Endothelial cell of umbilical vein (primary cell): ENCODE results near the gene RPL38. TPM values are rescaled to one million over a fixed set of nuclear protein-coding genes. Genes with fewer than 3 reads are reported as not detected.

Source experiments
- BruUV-seq: library from RNA; stranded (reverse); fragments of 400-500 nt; replicated peaks from 2 replicates; lab custom pipeline; 2021; lab: Mats Ljungman, UMichigan
- CTCF ChIA-PET: fragments of 300-600, 350-600 bp; sonication (Branson Sonifier 250); formaldehyde crosslinking; loops from one replicate; lab custom pipeline; 2021; ENCODE audit warnings: antibody characterized with exemption, inconsistent platforms; lab: Charles Lee
- POLR2A ChIA-PET: fragments of 300-600, 350-600 bp; sonication (Branson Sonifier 250); formaldehyde crosslinking; loops from one replicate; lab custom pipeline; 2021; ENCODE audit warnings: antibody characterized with exemption, inconsistent platforms; lab: Charles Lee
- DNase-seq: peaks from one replicate; pipeline ENCODE4 v3.0.0-alpha.2; 2011; ENCODE audit warnings: low read depth, low spot score
- FAIRE-seq: peaks from 2 replicates; lab custom pipeline; 2011; peaks lifted over from hg19 to GRCh38; lab: Jason Lieb, UNC
- H2AFZ ChIP-seq: 2 replicates; pipeline ENCODE4 v1.6.0; 2012; ENCODE audit warnings: low read depth, low read length, control low read depth, inconsistent platforms
- H3K27ac ChIP-seq: 2 replicates; pipeline ENCODE4 v1.5.1; 2011; ENCODE audit warnings: low read depth, mild to moderate bottlenecking, control low read depth, low read length, moderate library complexity; ENCODE audit not compliant: insufficient read depth
- H3K27me3 ChIP-seq, 2 experiments: 2 replicates each; pipeline versions ENCODE4 v1.6.0 to v1.6.1; 2011; ENCODE audit warnings: low read length in 2 of 2, mixed read lengths in 1 of 2; ENCODE audit not compliant: control insufficient read depth in 2 of 2, insufficient read depth in 2 of 2
- H3K36me3 ChIP-seq, 2 experiments: 2 replicates in 1 of 2; 3 replicates in 1 of 2; pipeline ENCODE4 v1.5.1; 2011; ENCODE audit warnings: low read length in 2 of 2, mild to moderate bottlenecking in 1 of 2, moderate library complexity in 1 of 2; ENCODE audit not compliant: control insufficient read depth in 2 of 2, insufficient read depth in 2 of 2; ENCODE audit errors: extremely low read depth in 1 of 2
- H3K4me1 ChIP-seq: 3 replicates; pipeline ENCODE4 v1.5.1; 2011; ENCODE audit warnings: mild to moderate bottlenecking, low read length; ENCODE audit not compliant: control insufficient read depth, insufficient read depth; ENCODE audit errors: extremely low read depth
- H3K4me2 ChIP-seq: 2 replicates; pipeline ENCODE4 v1.6.1; 2011; ENCODE audit warnings: low read length, control low read depth, mixed read lengths; ENCODE audit not compliant: insufficient read depth
- H3K4me3 ChIP-seq, 3 experiments: fragments of 200-600 bp in 1 of 3; sonication (generic), shearing (Covaris generic) in 1 of 3; replicated peaks in 1 of 3; 2 replicates each; pipeline ENCODE4 v1.5.1; 2011 to 2016; ENCODE audit warnings: control low read depth in 3 of 3, low read length in 3 of 3, mild to moderate bottlenecking in 2 of 3, inconsistent platforms in 1 of 3, low read depth in 1 of 3, moderate library complexity in 1 of 3; ENCODE audit not compliant: insufficient read depth in 1 of 3
- H3K79me2 ChIP-seq: 2 replicates; pipeline ENCODE4 v1.6.0; 2012; ENCODE audit warnings: low read length, inconsistent platforms; ENCODE audit not compliant: control insufficient read depth, insufficient read depth
- H3K9ac ChIP-seq: replicated peaks from 2 replicates; pipeline ENCODE3; 2011; ENCODE audit warnings: low read length, control low read depth; ENCODE audit not compliant: insufficient read depth; ENCODE audit errors: extremely low read depth
- H3K9me1 ChIP-seq: replicated peaks from 3 replicates; pipeline ENCODE4 v1.6.0; 2011; ENCODE audit warnings: mild to moderate bottlenecking, low read length; ENCODE audit not compliant: control insufficient read depth, insufficient read depth; ENCODE audit errors: extremely low read depth
- H3K9me3 ChIP-seq: replicated peaks from 2 replicates; pipeline ENCODE4 v1.5.1; 2012; ENCODE audit warnings: low read length, inconsistent platforms; ENCODE audit not compliant: control insufficient read depth, insufficient read depth
- H4K20me1 ChIP-seq: replicated peaks from 2 replicates; pipeline ENCODE3; 2011; ENCODE audit warnings: mild to moderate bottlenecking, low read length; ENCODE audit not compliant: control insufficient read depth, insufficient read depth; ENCODE audit errors: extremely low read depth
- CTCF ChIP-seq, 2 donors: IDR thresholded peaks; 1 replicate in 1 of 2; 2 replicates in 1 of 2; pipeline ENCODE4 v1.5.1; 2011; ENCODE audit warnings: low read length in 2 of 2, mild to moderate bottlenecking in 2 of 2, moderate library complexity in 2 of 2, control low read depth in 1 of 2, inconsistent platforms in 1 of 2, low read depth in 1 of 2; ENCODE audit not compliant: insufficient read depth in 1 of 2; ENCODE audit errors: extremely low read depth in 1 of 2
- EZH2 ChIP-seq: IDR thresholded peaks from 2 replicates; pipeline ENCODE4 v1.6.1; 2012; ENCODE audit warnings: borderline replicate concordance, low read depth, mild to moderate bottlenecking, moderate library complexity, low read length, inconsistent platforms; ENCODE audit not compliant: severe bottlenecking
- FOS ChIP-seq: IDR thresholded peaks from 2 replicates; pipeline ENCODE4 v1.6.1; 2011; ENCODE audit warnings: mild to moderate bottlenecking, low read length, moderate library complexity, borderline replicate concordance; ENCODE audit not compliant: insufficient read depth
- GATA2 ChIP-seq: IDR thresholded peaks from 2 replicates; pipeline ENCODE4 v1.7.0; 2011; ENCODE audit warnings: low read depth, mild to moderate bottlenecking, moderate library complexity, mixed read lengths, low read length; ENCODE audit not compliant: insufficient read length, insufficient read depth
- JUN ChIP-seq: IDR thresholded peaks from 2 replicates; pipeline ENCODE4 v1.6.1; 2011; ENCODE audit warnings: borderline replicate concordance, low read depth; ENCODE audit not compliant: insufficient read length, insufficient read depth
- MAX ChIP-seq: IDR thresholded peaks from 2 replicates; pipeline ENCODE4 v1.6.1; 2011; ENCODE audit not compliant: insufficient read depth, insufficient read length
- MYC ChIP-seq: IDR thresholded peaks from one replicate; pipeline ENCODE4 v1.6.1; 2011; ENCODE audit warnings: mild to moderate bottlenecking, low read depth, low read length
- POLR2A ChIP-seq: IDR thresholded peaks from 2 replicates; pipeline ENCODE4 v1.6.1; 2012; ENCODE audit warnings: low read depth, mild to moderate bottlenecking, control low read depth, low read length
- POLR2AphosphoS5 ChIP-seq: IDR thresholded peaks from 2 replicates; pipeline ENCODE4 v1.6.1; 2012; ENCODE audit warnings: low read depth, mild to moderate bottlenecking, control low read depth, low read length, moderate library complexity; ENCODE audit not compliant: insufficient read depth
- dilution Hi-C: fragments of 300-500 bp; cut with MboI; formaldehyde crosslinking; loops from one replicate; pipeline ENCODE4 v1.15.0; 2019; ENCODE audit warnings: low sequenced_read_pairs; ENCODE audit not compliant: extremely low pct_ligation_motif_present
- intact Hi-C: fragments of 100-400 bp; cut with micrococcal nuclease; formaldehyde crosslinking; loops from one replicate; pipeline ENCODE4 v1.10.0; 2022
- polyA plus RNA-seq, 4 experiments: library from polyadenylated mRNA; depleted of rRNA in 3 of 4; stranded (reverse) in 3 of 4; unstranded in 1 of 4; fragments of >200 nt; gene quantifications; 2 replicates each; pipeline versions ENCODE4 v1.2.1 to v1.2.3, GENCODE V29; 2011 to 2012; ENCODE audit warnings: missing spikeins in 1 of 4
- total RNA-seq: library from RNA; stranded (reverse); gene quantifications from 2 replicates; pipeline ENCODE4 v1.2.3, GENCODE V29; 2021

The RPL38 gene
- total and polyA plus RNA-seq, 2 donors (not counting 3 experiments of a cell fraction or from before 2014, with no cell fraction given): 256 to 1,006 TPM

GRCh38 chr17:74241431-74241830, 38.0 kb downstream of the RPL38 start:
- no peaks in the 10 kb centered on the region for H3K9me3 ChIP-seq
- no peak for TF ChIP-seq POLR2AphosphoS5
- TF ChIP-seq EZH2: no peak
- no peak for TF ChIP-seq JUN
- no peak for TF ChIP-seq CTCF (IDR thresholded peaks at IDR 0.05; ENCODE audit: extremely low read depth in 1 of 2, insufficient read depth in 1 of 2, low read depth in 1 of 2, low read length in 2 of 2)
- no peak for TF ChIP-seq MAX
- TF ChIP-seq GATA2: no peak
- no peak for TF ChIP-seq FOS
- TF ChIP-seq POLR2A: no peak
- TF ChIP-seq MYC: no peak
- intact Hi-C loops: no loop called here
- no peaks in the 10 kb centered on the region for H3K9me1 ChIP-seq
- H3K79me2 ChIP-seq: no peaks in the 10 kb centered on the region
- ChIA-PET CTCF (no interaction called here), POLR2A (no interaction called here)
- no peak overlapping the region for H2AFZ ChIP-seq
- H3K27me3 ChIP-seq: no peaks in the 10 kb centered on the region
- H3K4me1 ChIP-seq: no peaks in the 10 kb centered on the region
- H3K36me3 ChIP-seq: no peaks in the 10 kb centered on the region
- H3K4me3 ChIP-seq: no peak overlapping the region
- no peak overlapping the region for H3K9ac ChIP-seq
- no TSS peak for BruUV-seq
- FAIRE-seq (no peak), DNase-seq (no peak)
- dilution Hi-C loops: no loop called here
- H4K20me1 ChIP-seq: no peaks in the 10 kb centered on the region
- H3K4me2 ChIP-seq: no peak overlapping the region
- H3K27ac ChIP-seq: no peak overlapping the region
